Coronary artery (tissue), 2 donors: ENCODE data around the gene PSMD11.

ENCODE experiments used
- DNase-seq: peaks from one replicate; pipeline ENCODE4 v3.0.0-alpha.2; 2017; ENCODE audit warnings: low spot score
- H3K27ac ChIP-seq, 2 donors: fragments of 200-600 bp; sonication (generic); one replicate each; pipeline ENCODE4 v1.5.1; 2016 to 2019
- H3K4me3 ChIP-seq: fragments of 200-600 bp; sonication (generic); 2 replicates; pipeline ENCODE4 v1.5.1; 2016; ENCODE audit warnings: mild to moderate bottlenecking, moderate library complexity
- CTCF ChIP-seq: fragments of 200-600 bp; sonication (generic); IDR thresholded peaks from one replicate; pipeline ENCODE4 v1.5.1; 2019; ENCODE audit warnings: antibody characterized with exemption

Gene PSMD11

GRCh38 chr17:32485261-32486110 lies 41.2 kb downstream of the PSMD11 start:
- H3K27ac ChIP-seq: peak overlapping the region; percentile 79 to 92
- TF ChIP-seq CTCF: no peak
- DNase-seq: no peak
- H3K4me3 ChIP-seq: peak overlapping the region; percentile 87

GRCh38 chr17:32486111-32486700 lies 41.9 kb downstream of the PSMD11 start:
- Histone ChIP-seq H3K27ac (peak overlapping the region; percentile 79 to 92), H3K4me3 (peak overlapping the region; percentile 87)
- TF ChIP-seq CTCF: no peak
- DNase-seq: no peak

- peak within 1 kb of the TSS; percentile 79 to 92 for H3K27ac ChIP-seq
- TF ChIP-seq CTCF: no peak
- DNase-seq: no peak
- peak within 1 kb of the TSS; percentile 87 for H3K4me3 ChIP-seq
Measured at GRCh38 chr17:32486701-32487472, 42.6 kb downstream of the PSMD11 start, which contains the start of gene CDK5R1. Gene CDK5R1, plus strand, starts transcription at chr17:32486993. Its CDS starts 628 bp downstream, at chr17:32487621.

- peak overlapping the region; percentile 87 for H3K4me3 ChIP-seq
- no peak for TF ChIP-seq CTCF
- peak overlapping the region in 1 of 2 donors; percentile 92 for H3K27ac ChIP-seq
- DNase-seq: no peak
Measured at GRCh38 chr17:32487473-32488176, 43.3 kb downstream of the PSMD11 start.

- no peak for TF ChIP-seq CTCF
- DNase-seq: no peak
- Histone ChIP-seq H3K27ac (no peak overlapping the region), H3K4me3 (peak overlapping the region; percentile 87)
Measured at GRCh38 chr17:32488177-32488542, 43.9 kb downstream of the PSMD11 start.

- no peak for TF ChIP-seq CTCF
- DNase-seq: no peak
- Histone ChIP-seq H3K4me3 (no peak overlapping the region), H3K27ac (no peak overlapping the region)
Measured at GRCh38 chr17:32488604-32489180, 44.4 kb downstream of the PSMD11 start.
